CD4-positive, alpha-beta T cell treated with Interleukin-10 for 1 hour (primary cell): ENCODE measurements around the gene FAM107A.
A peak's percentile ranks its signal among the peaks of the same experiment; 100 is the strongest.
"Not testable (repeated sequence)": the region's sequence is repeated elsewhere in the genome, so short reads cannot be mapped to it uniquely, and the experiment has no call there.

Source experiments
- DNase-seq: peaks from one replicate; pipeline ENCODE4 v3.0.0-alpha.2; 2020

FAM107A gene

DNA sequence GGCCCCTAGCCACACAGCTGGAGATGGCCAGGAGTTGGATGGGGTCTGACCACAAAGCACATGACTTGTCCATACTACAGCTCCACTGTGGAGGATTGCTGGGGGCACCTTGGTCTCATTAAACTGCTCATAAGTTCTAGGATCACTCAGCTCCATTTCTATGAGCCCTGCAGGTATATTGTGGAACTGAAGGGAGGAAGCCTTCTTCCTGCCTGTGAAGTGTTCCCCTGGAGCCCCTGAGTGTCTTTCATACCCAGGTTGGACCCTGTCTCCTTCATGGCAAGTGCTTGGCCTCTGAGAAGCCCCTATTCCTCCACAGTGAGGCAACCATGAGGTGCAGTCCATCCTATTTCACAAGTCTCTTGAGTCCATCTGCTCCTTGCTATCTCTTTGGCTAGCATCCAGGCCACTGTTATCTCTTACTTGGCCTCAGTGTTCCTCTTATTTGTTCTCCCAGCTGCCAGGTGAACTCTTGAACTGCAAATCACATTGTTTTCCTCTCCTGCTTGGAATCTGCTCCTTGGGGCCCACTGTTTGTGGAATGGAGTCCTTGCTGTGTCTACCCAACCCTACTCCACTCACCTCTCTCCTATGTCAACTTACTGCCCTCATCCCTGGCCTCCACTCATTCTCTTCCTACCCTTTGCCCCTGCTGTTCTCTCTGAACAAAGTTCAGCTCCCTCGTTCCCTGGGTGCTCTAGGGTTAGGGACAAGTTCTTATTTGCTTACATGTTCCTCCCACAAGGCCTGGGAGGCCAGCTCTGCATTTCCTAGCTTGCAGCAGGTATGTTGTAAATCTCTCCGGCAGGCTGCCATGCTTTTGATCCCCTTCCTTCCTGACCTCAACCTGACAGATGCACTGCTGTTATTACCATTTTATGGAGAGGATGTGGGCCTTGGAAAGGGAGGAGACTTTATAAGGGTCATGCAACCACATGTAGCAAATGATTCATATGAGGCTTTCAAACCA is 41.4 kb downstream of the FAM107A start:
- no peak for DNase-seq

DNA sequence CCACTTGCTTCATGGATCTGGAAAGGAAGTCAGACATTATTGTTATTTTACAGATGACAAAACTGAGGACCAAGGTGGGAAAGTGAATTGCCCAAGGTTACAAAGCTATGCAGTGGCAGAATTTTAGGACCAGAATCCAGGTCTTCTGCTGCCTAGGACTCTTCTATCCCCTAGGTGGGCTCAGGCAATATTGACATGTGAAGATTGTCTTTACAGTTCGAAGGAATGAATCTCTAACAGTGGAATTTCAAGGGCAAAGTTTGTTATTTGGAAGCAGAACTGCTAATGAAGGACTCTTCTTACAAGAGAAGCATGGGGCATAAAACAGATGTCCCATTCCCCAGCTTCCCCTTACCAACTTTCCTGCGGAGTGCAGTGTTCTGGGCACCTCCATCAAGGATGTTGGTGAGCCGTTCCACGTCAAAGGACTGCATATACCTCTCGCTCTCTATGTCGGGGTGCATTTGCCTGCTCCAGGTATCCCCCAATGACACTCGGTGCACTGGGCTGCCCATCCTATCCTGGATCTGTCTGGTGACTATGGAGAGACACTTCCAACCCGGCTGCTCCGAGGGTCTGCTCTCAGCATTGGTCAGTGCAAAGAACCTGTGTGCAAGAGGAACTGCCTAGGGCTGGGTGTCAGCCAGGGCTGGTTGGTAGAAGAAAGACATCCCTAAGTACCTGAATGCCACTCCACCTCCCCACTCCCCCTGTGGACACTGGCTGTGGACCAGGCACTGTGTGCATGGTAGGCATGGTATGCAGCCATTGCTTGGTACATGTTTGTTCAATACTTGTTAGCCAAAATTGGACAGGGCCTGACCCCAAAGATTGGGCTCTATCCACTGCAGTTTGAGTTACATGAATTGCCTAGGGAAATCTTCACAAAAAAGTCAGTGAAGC is 42.3 kb downstream of the FAM107A start:
- DNase-seq = no peak

DNA sequence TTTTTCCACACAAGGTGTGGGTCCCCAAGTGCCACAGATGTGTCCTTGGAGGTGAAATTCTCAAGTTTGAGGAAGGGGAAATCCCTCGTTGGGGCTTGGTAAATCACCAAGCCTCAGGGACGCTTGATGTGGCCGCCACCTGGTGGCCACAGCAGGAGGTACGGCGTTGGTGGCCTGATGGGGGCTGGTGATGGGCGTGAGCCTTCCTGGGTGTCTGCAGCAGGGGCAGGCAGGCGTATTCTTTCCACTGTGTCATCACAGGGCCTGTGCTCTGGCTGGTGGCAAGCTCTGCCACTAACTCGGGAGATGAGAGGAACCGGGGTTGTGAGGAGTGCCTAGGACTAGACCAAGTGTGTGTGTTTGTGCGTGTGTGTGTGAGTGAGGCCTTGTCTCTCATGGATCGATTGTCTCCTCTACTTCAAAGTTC is 44.4 kb downstream of the FAM107A start:
- peak; percentile 84 for DNase-seq

DNA sequence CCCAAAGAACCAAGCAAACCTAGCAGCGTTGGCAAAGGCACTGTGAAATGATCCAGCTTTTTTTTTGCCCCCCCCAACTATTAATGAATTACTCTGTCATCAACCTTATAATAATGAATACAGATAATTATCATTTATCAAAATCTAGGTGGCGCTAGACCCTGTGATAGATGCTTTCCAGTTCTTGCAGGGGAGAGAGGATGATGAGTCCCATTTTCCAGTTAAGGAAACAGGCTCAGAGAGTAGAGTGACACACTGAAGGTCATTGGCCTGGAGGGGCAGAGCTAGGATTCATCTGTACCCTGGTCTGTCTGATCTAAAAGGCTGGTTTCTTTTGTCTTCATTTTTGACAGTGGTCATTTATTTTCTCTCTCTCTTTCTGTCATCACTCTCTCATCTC is 45.2 kb downstream of the FAM107A start:
- no peak for DNase-seq

- DNase-seq = no peak
Observed at GRCh38 chr3:58531555-58531954, 45.6 kb downstream of the FAM107A start.

DNA sequence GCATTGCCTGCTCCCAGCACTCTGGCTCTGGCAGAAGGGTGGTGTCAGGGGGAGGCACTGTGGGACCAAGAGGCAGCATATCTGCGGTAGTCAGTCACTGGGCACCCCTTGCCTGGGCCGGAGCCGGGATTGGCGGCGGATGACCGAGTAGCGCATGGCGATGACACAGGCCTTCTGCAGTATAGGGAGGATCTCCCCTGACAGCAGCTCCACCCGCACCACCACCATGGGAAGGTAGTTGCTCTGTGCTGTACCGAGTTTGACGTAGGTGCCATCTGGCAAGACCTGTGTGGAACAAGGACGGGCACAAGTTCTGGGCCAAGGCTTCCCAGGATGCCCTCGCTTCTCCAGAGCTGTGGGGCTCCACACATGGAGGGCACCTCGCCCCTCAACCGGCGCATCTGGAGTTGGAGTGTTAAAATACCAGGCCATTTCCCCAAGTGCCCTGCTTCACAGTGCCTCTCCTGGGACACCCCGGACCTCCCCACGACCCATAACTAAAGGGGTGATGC is 46.8 kb downstream of the FAM107A start:
- DNase-seq = no peak

GRCh38 chr3:58529516-58530353 is 47.5 kb downstream of the FAM107A start:
- DNase-seq = no peak

- DNase-seq = no peak
Observed at GRCh38 chr3:58528629-58529028, 48.6 kb downstream of the FAM107A start.

GRCh38 chr3:58527440-58527839 is 49.8 kb downstream of the FAM107A start:
- not testable (repeated sequence) for DNase-seq

GRCh38 chr3:58526515-58526957 is 50.7 kb downstream of the FAM107A start:
- DNase-seq = no peak

GRCh38 chr3:58524326-58524888 is 52.8 kb downstream of the FAM107A start:
- DNase-seq = no peak

GRCh38 chr3:58522759-58523425 is 54.3 kb downstream of the FAM107A start:
- DNase-seq = no peak

- DNase-seq = no peak
Observed at GRCh38 chr3:58521917-58522631, 55.1 kb downstream of the FAM107A start.

- no peak for DNase-seq
Observed at GRCh38 chr3:58521336-58521670, 55.9 kb downstream of the FAM107A start.

DNA sequence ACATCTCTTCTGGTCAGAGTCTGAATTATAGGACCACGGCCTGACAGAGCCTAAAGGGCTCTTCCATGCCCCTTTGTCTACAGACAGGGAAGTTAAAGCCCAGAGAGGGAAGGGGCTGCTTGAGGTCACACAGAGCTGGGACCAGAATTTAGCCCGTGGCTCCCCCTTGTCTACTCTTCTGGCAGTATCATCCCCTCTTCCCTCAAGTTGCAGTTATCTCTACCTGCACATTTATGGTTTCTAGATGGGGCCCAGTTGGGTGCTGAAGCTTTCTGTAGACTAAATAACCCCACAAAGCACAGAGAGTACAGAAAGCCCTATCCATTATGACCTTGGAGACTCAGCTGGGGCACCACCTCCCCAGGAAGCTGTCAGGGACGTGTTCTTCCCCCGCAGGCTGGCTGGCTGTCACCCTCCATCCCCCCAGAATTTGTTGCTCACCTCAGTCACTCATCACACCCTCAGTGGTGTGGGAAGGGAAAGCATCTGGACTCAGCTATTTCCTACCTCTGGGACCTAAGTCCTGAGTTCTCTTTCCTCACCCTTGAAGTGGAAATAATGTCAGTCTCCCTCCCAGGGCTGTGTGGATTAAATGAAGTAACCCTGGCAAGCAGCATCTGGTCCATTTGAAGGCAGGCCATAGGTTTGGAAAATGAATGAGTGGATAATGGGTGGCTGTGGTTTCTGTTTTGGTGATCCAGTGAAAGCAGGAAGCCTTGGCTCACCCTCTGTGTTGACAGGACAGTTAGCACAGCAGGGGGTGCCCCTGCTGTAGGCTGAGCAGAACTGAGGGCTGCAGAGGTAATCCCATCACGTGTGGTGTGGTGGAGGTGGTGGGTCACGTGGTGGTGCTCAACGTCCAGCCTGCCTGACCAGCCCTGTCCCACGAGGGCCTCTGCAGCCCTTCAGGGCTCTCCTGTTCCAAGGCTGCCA is 56.5 kb downstream of the FAM107A start:
- no peak for DNase-seq

DNA sequence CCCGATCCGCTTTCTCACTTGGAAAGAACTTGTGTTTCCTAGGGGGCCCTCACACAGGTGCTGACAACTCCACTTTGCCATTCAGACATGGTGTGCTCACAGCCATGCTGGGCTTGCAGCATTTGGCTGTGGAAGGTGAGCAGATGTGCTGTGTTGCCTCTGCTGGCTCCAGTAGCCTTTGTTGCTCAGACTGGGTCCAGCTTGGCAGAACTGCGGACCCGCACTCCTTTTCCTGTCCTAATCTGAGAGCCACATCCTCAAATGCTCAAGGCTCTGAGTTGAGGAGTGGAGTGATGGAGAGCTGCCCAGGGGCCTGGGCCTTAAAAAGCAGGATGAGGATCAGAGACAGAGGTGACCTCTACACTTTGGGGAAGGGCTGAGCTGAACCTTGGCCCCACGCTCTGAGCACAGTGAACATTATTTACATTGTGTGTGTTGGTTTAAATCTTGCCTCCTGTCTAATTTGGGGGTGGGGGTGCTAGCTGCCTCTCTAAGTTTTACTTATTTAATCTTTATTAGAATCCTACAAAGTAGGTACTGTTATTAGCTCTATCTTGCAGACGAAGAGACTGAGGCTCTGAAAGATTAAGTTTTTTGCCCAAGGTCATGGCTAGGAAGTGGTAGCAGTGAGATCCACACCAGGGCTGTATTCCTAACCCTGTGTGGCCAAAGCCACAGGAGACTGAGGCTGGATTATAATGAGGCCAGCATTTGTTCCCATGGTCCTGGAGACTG is 57.4 kb downstream of the FAM107A start:
- DNase-seq = no peak

DNA sequence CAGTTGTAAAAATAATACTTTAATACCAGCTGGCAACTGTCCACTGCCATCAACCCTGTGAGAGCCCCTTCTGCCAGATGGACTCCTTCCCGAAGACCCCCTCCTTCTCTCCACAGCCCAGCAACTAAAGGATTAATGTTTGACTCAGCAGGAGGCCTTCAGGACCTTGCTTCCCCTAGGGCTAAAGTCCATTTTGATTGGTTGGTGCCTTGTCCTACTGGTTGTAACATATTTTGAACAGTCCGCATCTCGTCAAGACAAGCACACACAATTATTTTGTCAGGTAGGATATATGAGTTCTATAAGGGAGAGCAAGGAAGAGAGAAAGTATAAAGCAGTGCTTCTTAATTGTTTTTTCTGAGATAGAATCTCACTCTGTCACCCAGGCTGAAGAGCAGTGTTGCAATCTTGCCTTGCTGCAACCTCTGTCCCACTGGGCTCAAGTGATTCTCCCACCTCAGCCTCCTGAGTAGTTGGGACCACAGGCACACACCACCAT is 58.9 kb downstream of the FAM107A start:
- DNase-seq = no peak

GRCh38 chr3:58514405-58514804 is 62.8 kb downstream of the FAM107A start:
- no peak for DNase-seq
